HG02642 (cell line): ENCODE data around the gene UXT.
"Not testable (repeated sequence)": the region's sequence is repeated elsewhere in the genome, so short reads cannot be mapped to it uniquely, and the experiment has no call there.

Source experiments
- ATAC-seq: cut with Tn5 transposase; IDR thresholded peaks from one replicate; pipeline ENCODE4 v1.9.1; 2021; ENCODE audit warnings: mild to moderate bottlenecking; ENCODE audit not compliant: unreplicated experiment, poor library complexity

Gene UXT

GRCh38 chrX:47620303-47620685 lies 38.7 kb downstream of the UXT start:
- ATAC-seq = no peak

- ATAC-seq = peak; percentile 84
Observed at GRCh38 chrX:47619486-47620302, 39.3 kb downstream of the UXT start, which contains the start of gene SYN1. TSS of gene SYN1 (minus strand) at chrX:47619857. CDS start at chrX:47619728, 129 bp downstream.

GRCh38 chrX:47618923-47619485 lies 40.0 kb downstream of the UXT start:
- ATAC-seq = no peak

- no peak for ATAC-seq
Observed at GRCh38 chrX:47614618-47615017, 44.4 kb downstream of the UXT start.

- ATAC-seq = no peak
Observed at GRCh38 chrX:47613082-47613481, 45.9 kb downstream of the UXT start.

- no peak for ATAC-seq
Observed at GRCh38 chrX:47612418-47612817, 46.6 kb downstream of the UXT start.

- no peak for ATAC-seq
Observed at GRCh38 chrX:47611926-47612325, 47.1 kb downstream of the UXT start.

- no peak for ATAC-seq
Observed at GRCh38 chrX:47611489-47611888, 47.5 kb downstream of the UXT start.

GRCh38 chrX:47610511-47610910 lies 48.5 kb downstream of the UXT start:
- no peak for ATAC-seq

- ATAC-seq = no peak
Observed at GRCh38 chrX:47608130-47608810, 50.7 kb downstream of the UXT start.

- no peak for ATAC-seq
Observed at GRCh38 chrX:47607091-47607490, 51.9 kb downstream of the UXT start.

- no peak for ATAC-seq
Observed at GRCh38 chrX:47605024-47605423, 54.0 kb downstream of the UXT start.

- ATAC-seq = not testable (repeated sequence)
Observed at GRCh38 chrX:47603125-47603524, 55.9 kb downstream of the UXT start.
